Endothelial cell of umbilical vein (primary cell): Measurements from ENCODE around the gene ERBB4. TPM values are rescaled to one million over a fixed set of nuclear protein-coding genes. Genes with fewer than 3 reads are reported as not detected.
A peak's percentile ranks its signal among the peaks of the same experiment; 100 is the strongest.

Experiments
- BruUV-seq: library from RNA; stranded (reverse); fragments of 400-500 nt; replicated peaks from 2 replicates; lab custom pipeline; 2021; lab: Mats Ljungman, UMichigan
- CTCF ChIA-PET: fragments of 300-600, 350-600 bp; sonication (Branson Sonifier 250); formaldehyde crosslinking; loops from one replicate; lab custom pipeline; 2021; ENCODE audit warnings: antibody characterized with exemption, inconsistent platforms; lab: Charles Lee
- POLR2A ChIA-PET: fragments of 300-600, 350-600 bp; sonication (Branson Sonifier 250); formaldehyde crosslinking; loops from one replicate; lab custom pipeline; 2021; ENCODE audit warnings: antibody characterized with exemption, inconsistent platforms; lab: Charles Lee
- DNase-seq: peaks from one replicate; pipeline ENCODE4 v3.0.0-alpha.2; 2011; ENCODE audit warnings: low read depth, low spot score
- FAIRE-seq: peaks from 2 replicates; lab custom pipeline; 2011; peaks lifted over from hg19 to GRCh38; lab: Jason Lieb, UNC
- H2AFZ ChIP-seq: 2 replicates; pipeline ENCODE4 v1.6.0; 2012; ENCODE audit warnings: low read depth, low read length, control low read depth, inconsistent platforms
- H3K27ac ChIP-seq: 2 replicates; pipeline ENCODE4 v1.5.1; 2011; ENCODE audit warnings: low read depth, mild to moderate bottlenecking, control low read depth, low read length, moderate library complexity; ENCODE audit not compliant: insufficient read depth
- H3K27me3 ChIP-seq, 2 experiments: 2 replicates each; pipeline versions ENCODE4 v1.6.0 to v1.6.1; 2011; ENCODE audit warnings: low read length in 2 of 2, mixed read lengths in 1 of 2; ENCODE audit not compliant: control insufficient read depth in 2 of 2, insufficient read depth in 2 of 2
- H3K36me3 ChIP-seq, 2 experiments: 2 replicates in 1 of 2; 3 replicates in 1 of 2; pipeline ENCODE4 v1.5.1; 2011; ENCODE audit warnings: low read length in 2 of 2, mild to moderate bottlenecking in 1 of 2, moderate library complexity in 1 of 2; ENCODE audit not compliant: control insufficient read depth in 2 of 2, insufficient read depth in 2 of 2; ENCODE audit errors: extremely low read depth in 1 of 2
- H3K4me1 ChIP-seq: 3 replicates; pipeline ENCODE4 v1.5.1; 2011; ENCODE audit warnings: mild to moderate bottlenecking, low read length; ENCODE audit not compliant: control insufficient read depth, insufficient read depth; ENCODE audit errors: extremely low read depth
- H3K4me2 ChIP-seq: 2 replicates; pipeline ENCODE4 v1.6.1; 2011; ENCODE audit warnings: low read length, control low read depth, mixed read lengths; ENCODE audit not compliant: insufficient read depth
- H3K4me3 ChIP-seq, 3 experiments: fragments of 200-600 bp in 1 of 3; sonication (generic), shearing (Covaris generic) in 1 of 3; replicated peaks in 1 of 3; 2 replicates each; pipeline ENCODE4 v1.5.1; 2011 to 2016; ENCODE audit warnings: control low read depth in 3 of 3, low read length in 3 of 3, mild to moderate bottlenecking in 2 of 3, inconsistent platforms in 1 of 3, low read depth in 1 of 3, moderate library complexity in 1 of 3; ENCODE audit not compliant: insufficient read depth in 1 of 3
- H3K79me2 ChIP-seq: 2 replicates; pipeline ENCODE4 v1.6.0; 2012; ENCODE audit warnings: low read length, inconsistent platforms; ENCODE audit not compliant: control insufficient read depth, insufficient read depth
- H3K9ac ChIP-seq: replicated peaks from 2 replicates; pipeline ENCODE3; 2011; ENCODE audit warnings: low read length, control low read depth; ENCODE audit not compliant: insufficient read depth; ENCODE audit errors: extremely low read depth
- H3K9me1 ChIP-seq: replicated peaks from 3 replicates; pipeline ENCODE4 v1.6.0; 2011; ENCODE audit warnings: mild to moderate bottlenecking, low read length; ENCODE audit not compliant: control insufficient read depth, insufficient read depth; ENCODE audit errors: extremely low read depth
- H3K9me3 ChIP-seq: replicated peaks from 2 replicates; pipeline ENCODE4 v1.5.1; 2012; ENCODE audit warnings: low read length, inconsistent platforms; ENCODE audit not compliant: control insufficient read depth, insufficient read depth
- H4K20me1 ChIP-seq: replicated peaks from 2 replicates; pipeline ENCODE3; 2011; ENCODE audit warnings: mild to moderate bottlenecking, low read length; ENCODE audit not compliant: control insufficient read depth, insufficient read depth; ENCODE audit errors: extremely low read depth
- EZH2 ChIP-seq: IDR thresholded peaks from 2 replicates; pipeline ENCODE4 v1.6.1; 2012; ENCODE audit warnings: borderline replicate concordance, low read depth, mild to moderate bottlenecking, moderate library complexity, low read length, inconsistent platforms; ENCODE audit not compliant: severe bottlenecking
- FOS ChIP-seq: IDR thresholded peaks from 2 replicates; pipeline ENCODE4 v1.6.1; 2011; ENCODE audit warnings: mild to moderate bottlenecking, low read length, moderate library complexity, borderline replicate concordance; ENCODE audit not compliant: insufficient read depth
- GATA2 ChIP-seq: IDR thresholded peaks from 2 replicates; pipeline ENCODE4 v1.7.0; 2011; ENCODE audit warnings: low read depth, mild to moderate bottlenecking, moderate library complexity, mixed read lengths, low read length; ENCODE audit not compliant: insufficient read length, insufficient read depth
- JUN ChIP-seq: IDR thresholded peaks from 2 replicates; pipeline ENCODE4 v1.6.1; 2011; ENCODE audit warnings: borderline replicate concordance, low read depth; ENCODE audit not compliant: insufficient read length, insufficient read depth
- MYC ChIP-seq: IDR thresholded peaks from one replicate; pipeline ENCODE4 v1.6.1; 2011; ENCODE audit warnings: mild to moderate bottlenecking, low read depth, low read length
- POLR2A ChIP-seq: IDR thresholded peaks from 2 replicates; pipeline ENCODE4 v1.6.1; 2012; ENCODE audit warnings: low read depth, mild to moderate bottlenecking, control low read depth, low read length
- POLR2AphosphoS5 ChIP-seq: IDR thresholded peaks from 2 replicates; pipeline ENCODE4 v1.6.1; 2012; ENCODE audit warnings: low read depth, mild to moderate bottlenecking, control low read depth, low read length, moderate library complexity; ENCODE audit not compliant: insufficient read depth
- dilution Hi-C: fragments of 300-500 bp; cut with MboI; formaldehyde crosslinking; loops from one replicate; pipeline ENCODE4 v1.15.0; 2019; ENCODE audit warnings: low sequenced_read_pairs; ENCODE audit not compliant: extremely low pct_ligation_motif_present
- intact Hi-C: fragments of 100-400 bp; cut with micrococcal nuclease; formaldehyde crosslinking; loops from one replicate; pipeline ENCODE4 v1.10.0; 2022
- polyA plus RNA-seq, 4 experiments: library from polyadenylated mRNA; depleted of rRNA in 3 of 4; stranded (reverse) in 3 of 4; unstranded in 1 of 4; fragments of >200 nt; gene quantifications; 2 replicates each; pipeline versions ENCODE4 v1.2.1 to v1.2.3, GENCODE V29; 2011 to 2012; ENCODE audit warnings: missing spikeins in 1 of 4
- total RNA-seq: library from RNA; stranded (reverse); gene quantifications from 2 replicates; pipeline ENCODE4 v1.2.3, GENCODE V29; 2021
- TF ChIP-seq, protein P1 (sequence below), 2 donors: IDR thresholded peaks; 1 replicate in 1 of 2; 2 replicates in 1 of 2; pipeline ENCODE4 v1.5.1; 2011; ENCODE audit warnings: low read length in 2 of 2, mild to moderate bottlenecking in 2 of 2, moderate library complexity in 2 of 2, control low read depth in 1 of 2, inconsistent platforms in 1 of 2, low read depth in 1 of 2; ENCODE audit not compliant: insufficient read depth in 1 of 2; ENCODE audit errors: extremely low read depth in 1 of 2
- TF ChIP-seq, protein P2 (sequence below): IDR thresholded peaks from 2 replicates; pipeline ENCODE4 v1.6.1; 2011; ENCODE audit not compliant: insufficient read depth, insufficient read length

Gene ERBB4
- total and polyA plus RNA-seq, 2 donors (not counting 3 experiments of a cell fraction or from before 2014, with no cell fraction given) = 0.01 to 0.27 TPM

DNA sequence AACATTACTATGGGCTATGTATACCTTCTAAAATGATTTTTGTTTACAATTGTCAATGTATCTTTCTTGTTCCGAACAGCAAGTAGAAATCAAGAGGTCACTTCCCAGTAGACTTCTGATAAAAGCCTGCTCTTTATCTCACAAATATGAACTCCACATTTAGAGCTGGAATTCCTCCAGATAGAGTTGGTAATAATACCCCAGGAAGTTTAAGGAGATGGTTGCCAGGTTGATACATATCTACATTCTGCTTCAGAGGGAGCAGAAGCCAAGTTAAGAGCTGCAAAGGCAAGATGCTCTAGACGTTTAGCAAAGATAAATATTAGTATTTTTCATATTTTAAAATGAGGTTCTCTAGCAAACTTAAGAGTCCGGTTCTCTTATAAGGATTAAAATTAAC lies 267.0 kb downstream of the ERBB4 start:
- POLR2A ChIA-PET = no interaction called here
- Histone ChIP-seq H2AFZ (no peak overlapping the region), H3K27me3 (no peaks in the 10 kb centered on the region), H3K79me2 (no peaks in the 10 kb centered on the region), H3K4me3 (no peak overlapping the region), H3K27ac (no peak overlapping the region), H4K20me1 (no peaks in the 10 kb centered on the region), H3K36me3 (no peaks in the 10 kb centered on the region), H3K9me3 (no peaks in the 10 kb centered on the region), H3K9ac (no peak overlapping the region), H3K9me1 (no peaks in the 10 kb centered on the region), H3K4me1 (no peaks in the 10 kb centered on the region), H3K4me2 (no peak overlapping the region)
- DNase-seq (peak; percentile 9), FAIRE-seq (no peak)
- TF ChIP-seq EZH2 (no peak), POLR2A (no peak), GATA2 (no peak), POLR2AphosphoS5 (no peak), MYC (no peak), JUN (no peak), FOS (no peak)
- TF ChIP-seq, protein P1, sequence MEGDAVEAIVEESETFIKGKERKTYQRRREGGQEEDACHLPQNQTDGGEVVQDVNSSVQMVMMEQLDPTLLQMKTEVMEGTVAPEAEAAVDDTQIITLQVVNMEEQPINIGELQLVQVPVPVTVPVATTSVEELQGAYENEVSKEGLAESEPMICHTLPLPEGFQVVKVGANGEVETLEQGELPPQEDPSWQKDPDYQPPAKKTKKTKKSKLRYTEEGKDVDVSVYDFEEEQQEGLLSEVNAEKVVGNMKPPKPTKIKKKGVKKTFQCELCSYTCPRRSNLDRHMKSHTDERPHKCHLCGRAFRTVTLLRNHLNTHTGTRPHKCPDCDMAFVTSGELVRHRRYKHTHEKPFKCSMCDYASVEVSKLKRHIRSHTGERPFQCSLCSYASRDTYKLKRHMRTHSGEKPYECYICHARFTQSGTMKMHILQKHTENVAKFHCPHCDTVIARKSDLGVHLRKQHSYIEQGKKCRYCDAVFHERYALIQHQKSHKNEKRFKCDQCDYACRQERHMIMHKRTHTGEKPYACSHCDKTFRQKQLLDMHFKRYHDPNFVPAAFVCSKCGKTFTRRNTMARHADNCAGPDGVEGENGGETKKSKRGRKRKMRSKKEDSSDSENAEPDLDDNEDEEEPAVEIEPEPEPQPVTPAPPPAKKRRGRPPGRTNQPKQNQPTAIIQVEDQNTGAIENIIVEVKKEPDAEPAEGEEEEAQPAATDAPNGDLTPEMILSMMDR (IDR thresholded peaks at IDR 0.05; ENCODE audit: extremely low read depth in 1 of 2, insufficient read depth in 1 of 2, low read depth in 1 of 2, low read length in 2 of 2) = no peak
- TF ChIP-seq, protein P2, sequence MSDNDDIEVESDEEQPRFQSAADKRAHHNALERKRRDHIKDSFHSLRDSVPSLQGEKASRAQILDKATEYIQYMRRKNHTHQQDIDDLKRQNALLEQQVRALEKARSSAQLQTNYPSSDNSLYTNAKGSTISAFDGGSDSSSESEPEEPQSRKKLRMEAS = no peak
- CTCF ChIA-PET = interaction anchor here (0.7 kb wide), 1 partner anchor 10 kb away, joined by 3 read pairs; no protein-coding TSS in a partner anchor
- no TSS peak for BruUV-seq
- intact Hi-C loops (no loop called here), dilution Hi-C loops (no loop called here)
